Trophoblast cell (in vitro differentiated cells and primary cell): ENCODE results near the gene GTF2IRD2. TPM values are rescaled to one million over a fixed set of nuclear protein-coding genes. Genes with fewer than 3 reads are reported as not detected.
"Not testable (repeated sequence)": the region's sequence is repeated elsewhere in the genome, so short reads cannot be mapped to it uniquely, and the experiment has no call there.

Experiments used
- DNase-seq, 2 donors: peaks; one replicate each; pipeline ENCODE4 v3.0.0-alpha.2; 2016
- H2AFZ ChIP-seq: 2 replicates; pipeline ENCODE4 v1.6.1; 2013; ENCODE audit warnings: low read length, moderate library complexity, mild to moderate bottlenecking; ENCODE audit not compliant: insufficient read depth, poor library complexity
- H2AK5ac ChIP-seq: 2 replicates; pipeline ENCODE4 v1.6.1; 2013; ENCODE audit warnings: mild to moderate bottlenecking, low read length
- H2BK120ac ChIP-seq: 2 replicates; pipeline ENCODE4 v1.6.1; 2013; ENCODE audit warnings: low read length, mild to moderate bottlenecking, moderate library complexity; ENCODE audit not compliant: insufficient read depth, poor library complexity
- H2BK12ac ChIP-seq: 2 replicates; pipeline ENCODE4 v1.6.1; 2013; ENCODE audit warnings: mild to moderate bottlenecking, low read length, moderate library complexity
- H2BK5ac ChIP-seq: 2 replicates; pipeline ENCODE4 v1.6.1; 2013; ENCODE audit warnings: low read length, low read depth, moderate library complexity, mild to moderate bottlenecking; ENCODE audit not compliant: poor library complexity
- H3K14ac ChIP-seq: 2 replicates; pipeline ENCODE4 v1.6.1; 2013; ENCODE audit warnings: mild to moderate bottlenecking, low read length
- H3K18ac ChIP-seq: 2 replicates; pipeline ENCODE4 v1.6.1; 2013; ENCODE audit warnings: mild to moderate bottlenecking, low read length
- H3K23ac ChIP-seq: 2 replicates; pipeline ENCODE4 v1.6.1; 2013; ENCODE audit warnings: low read length
- H3K27ac ChIP-seq: 2 replicates; pipeline ENCODE4 v1.5.1; 2013; ENCODE audit warnings: low read depth, mild to moderate bottlenecking, inconsistent platforms, low read length, moderate library complexity
- H3K27me3 ChIP-seq: 2 replicates; pipeline ENCODE4 v1.6.1; 2013; ENCODE audit warnings: inconsistent platforms, mild to moderate bottlenecking, low read length, moderate library complexity; ENCODE audit not compliant: insufficient read depth
- H3K36me3 ChIP-seq, 2 experiments: 1 replicate in 1 of 2; 2 replicates in 1 of 2; pipeline ENCODE4 v1.6.1; 2013; ENCODE audit warnings: low read length in 2 of 2, mild to moderate bottlenecking in 2 of 2, moderate library complexity in 1 of 2; ENCODE audit not compliant: insufficient read depth in 2 of 2, control insufficient read depth in 1 of 2
- H3K4ac ChIP-seq: 2 replicates; pipeline ENCODE4 v1.6.1; 2013; ENCODE audit warnings: low read depth, mild to moderate bottlenecking, low read length, moderate library complexity
- H3K4me1 ChIP-seq, 2 experiments: 1 replicate in 1 of 2; 2 replicates in 1 of 2; pipeline ENCODE4 v1.6.1; 2013; ENCODE audit warnings: low read length in 2 of 2, mild to moderate bottlenecking in 2 of 2, moderate library complexity in 1 of 2; ENCODE audit not compliant: insufficient read depth in 2 of 2, control insufficient read depth in 1 of 2
- H3K4me2 ChIP-seq: 2 replicates; pipeline ENCODE4 v1.6.1; 2013; ENCODE audit warnings: inconsistent platforms, mild to moderate bottlenecking, low read length, moderate library complexity
- H3K4me3 ChIP-seq: 2 replicates; pipeline ENCODE4 v1.5.1; 2013; ENCODE audit warnings: mild to moderate bottlenecking, low read depth, low read length, inconsistent platforms
- H3K79me1 ChIP-seq: one replicate; pipeline ENCODE4 v1.6.1; 2013; ENCODE audit warnings: low read length
- H3K79me2 ChIP-seq: 2 replicates; pipeline ENCODE4 v1.6.1; 2013; ENCODE audit warnings: low read length, mild to moderate bottlenecking; ENCODE audit not compliant: control insufficient read depth, insufficient read depth, poor library complexity
- H3K9ac ChIP-seq: 2 replicates; pipeline ENCODE4 v1.6.1; 2013; ENCODE audit warnings: mild to moderate bottlenecking, low read length
- H3K9me3 ChIP-seq: 2 replicates; pipeline ENCODE4 v1.6.1; 2013; ENCODE audit warnings: low read depth, mild to moderate bottlenecking, control low read depth, inconsistent platforms, low read length; ENCODE audit not compliant: insufficient read depth
- H4K12ac ChIP-seq: 2 replicates; pipeline ENCODE4 v1.6.1; 2013; ENCODE audit warnings: low read depth, mild to moderate bottlenecking, low read length, moderate library complexity
- H4K8ac ChIP-seq: 2 replicates; pipeline ENCODE4 v1.6.1; 2013; ENCODE audit warnings: low read depth, mild to moderate bottlenecking, low read length, moderate library complexity
- H4K91ac ChIP-seq: one replicate; pipeline ENCODE4 v1.6.1; 2013; ENCODE audit warnings: low read depth, mild to moderate bottlenecking, low read length, moderate library complexity
- WGBS: extraction: QIAGEN DNeasy Blood & Tissue Kit; methylation state at CpG from one replicate; pipeline ENCODE4 v1.1.7; 2013; ENCODE audit warnings: missing lambda C conversion rate; ENCODE audit not compliant: insufficient read length, insufficient coverage; ENCODE audit errors: extremely low coverage; 5-methylcytosine and 5-hydroxymethylcytosine counted together
- polyA plus RNA-seq: library from polyadenylated mRNA; stranded (reverse); fragments of 200-250 nt; gene quantifications from 2 replicates; pipeline ENCODE4 v1.2.3, GENCODE V29; 2013

Gene GTF2IRD2
- polyA plus RNA-seq = 7.1 and 7.6 TPM in 2 replicates

GRCh38 chr7:74850833-74851721 is at the start of gene GTF2IRD2:
GTF2IRD2 (minus strand) TSS chr7:74851605; CDS start chr7:74836378, 15,227 bp downstream.
- H3K4me3 ChIP-seq, H3K79me2 ChIP-seq, H3K23ac ChIP-seq, H3K27me3 ChIP-seq, H3K18ac ChIP-seq, H3K4me2 ChIP-seq, H3K4ac ChIP-seq, H2AFZ ChIP-seq, H2BK5ac ChIP-seq, H2AK5ac ChIP-seq, H3K9ac ChIP-seq, H3K36me3 ChIP-seq, H3K9me3 ChIP-seq, H3K79me1 ChIP-seq, H2BK12ac ChIP-seq, H3K4me1 ChIP-seq, H4K12ac ChIP-seq, DNase-seq: not testable (repeated sequence)
- peak within 1 kb of the TSS; percentile 47 for H3K27ac ChIP-seq
- no CpG with 5 or more reads among the region's 97 CpGs for WGBS
- H4K91ac ChIP-seq = peak within 1 kb of the TSS; percentile 68
- peak within 1 kb of the TSS; percentile 33 for H2BK120ac ChIP-seq
- peak within 1 kb of the TSS; percentile 60 for H4K8ac ChIP-seq
- peak within 1 kb of the TSS; percentile 61 for H3K14ac ChIP-seq

DNA sequence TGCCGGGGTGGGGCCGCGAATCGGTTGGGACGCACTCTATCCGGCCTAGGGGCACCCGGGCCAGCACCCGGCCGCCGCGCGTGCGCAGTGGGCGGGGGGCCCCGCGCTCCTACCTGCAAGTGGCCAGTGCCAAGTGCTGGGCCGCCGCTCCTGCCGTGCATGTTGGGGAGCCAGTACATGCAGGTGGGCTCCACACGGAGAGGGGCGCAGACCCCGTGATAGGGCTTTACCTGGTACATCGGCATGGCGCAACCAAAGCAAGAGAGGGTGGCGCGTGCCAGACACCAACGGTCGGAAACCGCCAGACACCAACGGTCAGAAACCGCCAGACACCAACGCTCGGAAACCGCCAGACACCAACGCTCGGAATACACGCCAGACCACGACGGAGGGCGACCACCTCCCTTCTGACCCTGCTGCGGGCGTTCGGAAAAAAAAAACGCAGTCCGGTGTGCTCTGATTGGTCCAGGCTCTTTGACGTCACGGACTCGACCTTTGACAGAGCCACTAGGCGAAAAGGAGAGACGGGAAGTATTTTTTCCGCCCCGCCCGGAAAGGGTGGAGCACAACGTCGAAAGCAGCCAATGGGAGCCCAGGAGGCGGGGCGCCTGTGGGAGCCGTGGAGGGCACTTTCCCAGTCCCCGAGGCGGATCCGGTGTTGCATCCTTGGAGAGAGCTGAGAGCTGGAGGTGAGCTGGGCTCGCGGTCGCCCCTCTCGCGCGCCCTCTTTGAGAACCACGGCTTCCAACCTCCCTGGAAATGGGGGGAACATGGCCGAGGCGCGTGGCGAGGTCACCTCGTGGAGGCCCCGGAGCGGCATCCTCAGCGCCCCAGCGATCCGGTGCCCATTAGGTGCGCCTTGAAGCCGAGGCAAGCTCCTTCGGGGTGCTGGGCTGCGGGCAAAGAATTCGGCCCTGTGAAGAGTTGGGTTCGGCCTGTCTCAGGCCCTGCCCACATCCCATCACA is 39.0 kb upstream of the GTF2IRD2 start:
- H2AFZ ChIP-seq = peak overlapping the region; percentile 52
- H2BK120ac ChIP-seq = peak overlapping the region; percentile 66
- peak overlapping the region; percentile 85 for H4K91ac ChIP-seq
- peak overlapping the region; percentile 84 for H4K8ac ChIP-seq
- not testable (repeated sequence) for H3K4ac ChIP-seq, H3K18ac ChIP-seq, H3K9me3 ChIP-seq, H3K4me1 ChIP-seq, H3K23ac ChIP-seq, H2AK5ac ChIP-seq, H2BK12ac ChIP-seq, H3K79me1 ChIP-seq, H3K27me3 ChIP-seq, H3K36me3 ChIP-seq, H3K9ac ChIP-seq, H3K79me2 ChIP-seq
- H3K27ac ChIP-seq = peak overlapping the region; percentile 84
- DNase-seq = peak; percentile 67 to 80
- H2BK5ac ChIP-seq = peak overlapping the region; percentile 79
- peak overlapping the region; percentile 80 for H3K4me3 ChIP-seq
- H3K14ac ChIP-seq = peak overlapping the region; percentile 94
- no CpG with 5 or more reads among the region's 84 CpGs for WGBS
- H4K12ac ChIP-seq = peak overlapping the region; percentile 87
- peak overlapping the region; percentile 61 for H3K4me2 ChIP-seq

DNA sequence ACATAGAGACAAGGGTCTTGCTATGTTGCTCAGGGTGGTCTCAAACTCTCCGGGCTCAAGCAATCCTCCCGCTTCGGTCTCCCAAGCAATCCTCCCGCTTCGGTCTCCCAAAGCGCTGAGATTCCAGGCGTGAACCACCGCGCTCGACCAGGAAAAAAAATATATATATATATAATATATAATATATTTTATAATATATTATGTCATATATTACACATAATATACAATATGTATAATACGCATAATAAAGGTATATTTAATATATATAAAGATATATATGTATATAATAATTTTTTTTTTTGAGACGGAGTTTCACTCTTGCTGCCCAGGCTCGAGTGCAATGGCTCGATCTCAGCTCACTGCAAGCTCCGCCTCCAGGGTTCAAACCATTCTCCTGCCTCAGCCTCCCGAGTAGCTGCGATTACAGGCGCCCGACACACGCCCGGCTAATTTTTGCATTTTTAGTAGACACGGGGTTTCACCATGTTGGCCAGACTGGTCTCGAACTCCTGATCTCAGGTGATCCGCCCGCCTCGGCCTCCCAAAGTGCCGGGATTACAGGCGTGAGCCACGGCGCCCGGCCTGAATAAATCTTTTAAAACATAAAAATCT is 38.2 kb upstream of the GTF2IRD2 start:
- WGBS = no CpG with 5 or more reads among the region's 31 CpGs
- H4K8ac ChIP-seq = not testable (repeated sequence)

DNA sequence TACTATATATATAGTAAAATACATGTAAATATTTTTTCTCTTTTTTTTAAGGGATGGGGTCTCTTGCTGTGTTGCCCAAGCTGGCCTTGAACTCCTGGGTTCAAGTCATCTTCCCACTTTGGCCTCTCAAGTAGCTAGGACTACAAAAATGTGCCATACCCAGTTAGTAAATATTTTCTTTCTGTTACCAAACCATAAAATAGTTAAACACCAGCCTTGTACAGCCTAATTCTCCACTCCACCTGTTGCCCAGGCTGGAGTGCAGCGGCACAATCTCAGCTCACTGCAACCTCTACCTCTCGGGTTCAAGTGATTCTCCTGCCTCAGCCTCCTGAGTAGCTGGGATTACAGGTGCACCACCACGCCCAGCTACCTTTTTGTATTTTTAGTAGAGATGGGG is 33.9 kb upstream of the GTF2IRD2 start:
- H2AK5ac ChIP-seq, H2AFZ ChIP-seq, H3K79me2 ChIP-seq, H3K4me1 ChIP-seq, DNase-seq, H4K12ac ChIP-seq, H2BK120ac ChIP-seq, H3K9me3 ChIP-seq, H4K8ac ChIP-seq, H3K9ac ChIP-seq, H3K79me1 ChIP-seq, H2BK12ac ChIP-seq, H3K18ac ChIP-seq, H3K4me3 ChIP-seq, H3K36me3 ChIP-seq, H3K4ac ChIP-seq, H3K23ac ChIP-seq, H3K27me3 ChIP-seq, H4K91ac ChIP-seq, H3K4me2 ChIP-seq, H2BK5ac ChIP-seq, H3K14ac ChIP-seq, H3K27ac ChIP-seq: not testable (repeated sequence)
- no CpG with 5 or more reads among the region's 3 CpGs for WGBS

More for the DNA sequence above, 38.2 kb upstream of the GTF2IRD2 start:
- not testable (repeated sequence) for H2BK5ac ChIP-seq, H3K36me3 ChIP-seq, H3K9me3 ChIP-seq, H3K4me2 ChIP-seq, H3K14ac ChIP-seq, H3K4ac ChIP-seq, H3K9ac ChIP-seq, H3K4me1 ChIP-seq, H3K27me3 ChIP-seq, H2BK12ac ChIP-seq, H4K12ac ChIP-seq, H4K91ac ChIP-seq, H2BK120ac ChIP-seq, H3K79me1 ChIP-seq, H2AFZ ChIP-seq, H3K27ac ChIP-seq, H3K4me3 ChIP-seq, H3K79me2 ChIP-seq, H3K23ac ChIP-seq, H2AK5ac ChIP-seq, H3K18ac ChIP-seq
- DNase-seq = peak in 1 of 2 donors; percentile 2
